Right ventricle myocardium superior (tissue), 1 donor: Measurements from ENCODE around the gene EPC2. TPM values are rescaled to one million over a fixed set of nuclear protein-coding genes. Genes with fewer than 3 reads are reported as not detected.
"Not testable (repeated sequence)": the region's sequence is repeated elsewhere in the genome, so short reads cannot be mapped to it uniquely, and the experiment has no call there.

Experiments used
- ATAC-seq: fragments of 200-7000 bp; cut with Tn5 transposase; one replicate; pipeline ENCODE4 v1.9.1; 2020; ENCODE audit warnings: mild to moderate bottlenecking; ENCODE audit not compliant: poor library complexity
- DNase-seq: peaks from one replicate; pipeline ENCODE4 v3.0.0-alpha.2; 2020
- intact Hi-C: fragments of 100-400 bp; cut with DNase I; formaldehyde crosslinking; loops from one replicate; pipeline ENCODE4 v1.11.2; 2022
- total RNA-seq: library from RNA; stranded (reverse); fragmentation: NEBNext Ultra II Directional; extraction: Animal tissue kit (Norgen Biotek cat#: 25700); gene quantifications from one replicate; pipeline ENCODE4 v1.2.1, GENCODE V29; 2021
- donor health status: DM: no; HTN: yes; CAD: no; lungs with severe emphysema.

The EPC2 gene
- total RNA-seq, 1 donor from 2014 or later, result 18.5 TPM

- ATAC-seq (no peak), DNase-seq (no peak)
- intact Hi-C loops, result no loop called here
Measured at GRCh38 chr2:148754864-148755263, 110.3 kb downstream of the EPC2 start.

GRCh38 chr2:148756292-148756975, 111.9 kb downstream of the EPC2 start:
- intact Hi-C loops, result no loop called here
- no peak for ATAC-seq
- DNase-seq, result no peak

- intact Hi-C loops, result loop anchor here (10.0 kb wide), 1 partner anchor 110 kb away; no protein-coding TSS in a partner anchor
- DNase-seq (no peak), ATAC-seq (no peak)
Measured at GRCh38 chr2:148764815-148765214, 120.3 kb downstream of the EPC2 start.

GRCh38 chr2:148770047-148770446, 125.5 kb downstream of the EPC2 start:
- no peak for ATAC-seq
- intact Hi-C loops, result no loop called here
- no peak for DNase-seq

- intact Hi-C loops, result no loop called here
- DNase-seq (no peak), ATAC-seq (no peak)
Measured at GRCh38 chr2:148781544-148781943, 137.0 kb downstream of the EPC2 start.

- intact Hi-C loops, result no loop called here
- DNase-seq (no peak), ATAC-seq (no peak)
Measured at GRCh38 chr2:148789059-148789458, 144.5 kb downstream of the EPC2 start.

GRCh38 chr2:148790172-148790571, 145.6 kb downstream of the EPC2 start:
- intact Hi-C loops, result not testable (repeated sequence)

GRCh38 chr2:148794558-148794957, 150.0 kb downstream of the EPC2 start:
- no peak for ATAC-seq
- no peak for DNase-seq
- intact Hi-C loops, result no loop called here

More at GRCh38 chr2:148790172-148790571, 145.6 kb downstream of the EPC2 start:
- DNase-seq, ATAC-seq: not testable (repeated sequence)

- ATAC-seq (no peak), DNase-seq (no peak)
- intact Hi-C loops, result no loop called here
Measured at GRCh38 chr2:148796735-148797512, 152.4 kb downstream of the EPC2 start.

- intact Hi-C loops, result no loop called here
- DNase-seq (no peak), ATAC-seq (no peak)
Measured at GRCh38 chr2:148802448-148803220, 158.1 kb downstream of the EPC2 start.

- ATAC-seq (no peak), DNase-seq (no peak)
- intact Hi-C loops, result no loop called here
Measured at GRCh38 chr2:148810081-148810480, 165.5 kb downstream of the EPC2 start.

GRCh38 chr2:148812306-148812705, 167.8 kb downstream of the EPC2 start:
- ATAC-seq (peak; percentile 45), DNase-seq (peak; percentile 60)
- intact Hi-C loops, result no loop called here

GRCh38 chr2:148813603-148814065, 169.1 kb downstream of the EPC2 start:
- DNase-seq, result no peak
- intact Hi-C loops, result no loop called here
- no peak for ATAC-seq

GRCh38 chr2:148814143-148814859, 169.8 kb downstream of the EPC2 start:
- intact Hi-C loops, result no loop called here
- DNase-seq, result no peak
- ATAC-seq, result no peak

- no peak for DNase-seq
- ATAC-seq, result peak; percentile 27
- intact Hi-C loops, result no loop called here
Measured at GRCh38 chr2:148814860-148815419, 170.4 kb downstream of the EPC2 start.

GRCh38 chr2:148816176-148816575, 171.6 kb downstream of the EPC2 start:
- no peak for DNase-seq
- intact Hi-C loops, result no loop called here
- ATAC-seq, result no peak

GRCh38 chr2:148817210-148817708, 172.7 kb downstream of the EPC2 start:
- ATAC-seq, result peak; percentile 43
- intact Hi-C loops, result no loop called here

GRCh38 chr2:148819019-148819585, 174.6 kb downstream of the EPC2 start:
- DNase-seq (no peak), ATAC-seq (no peak)
- intact Hi-C loops, result no loop called here

More at GRCh38 chr2:148817210-148817708, 172.7 kb downstream of the EPC2 start:
- no peak for DNase-seq
